Measurements from ENCODE around the gene RTBDN.
A peak's percentile ranks its signal among the peaks of the same experiment; 100 is the strongest.

Gene RTBDN

DNA sequence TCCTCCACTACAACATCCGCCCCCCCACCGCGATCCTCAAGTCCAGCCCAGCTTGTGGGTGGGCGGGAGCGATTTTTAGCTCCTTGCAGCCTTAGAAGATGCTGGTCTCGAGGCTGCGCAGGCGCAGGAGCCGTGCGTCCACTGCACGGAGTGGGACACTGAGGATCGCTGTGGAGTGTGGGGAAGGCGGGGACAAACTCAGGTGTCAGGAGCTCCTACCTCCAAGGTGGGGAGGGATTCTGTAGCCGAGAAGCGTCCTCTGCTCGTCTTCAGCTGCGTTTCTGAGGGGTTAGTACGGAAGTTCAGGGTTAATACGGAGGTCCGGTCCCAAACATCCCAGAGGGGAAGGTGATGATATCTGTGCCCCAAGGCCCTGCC lies at the start of gene RTBDN:
Gene RTBDN, minus strand, starts transcription at position 14 of the 378 bp plus-strand sequence. CDS start 4,600 bp downstream, outside the sequence.
- no peak for DNase-seq (ENCODE audit: low read depth)
- H3K4me3 ChIP-seq (ENCODE audit: low read length) = peak within 1 kb of the TSS; percentile 35
- TF ChIP-seq, protein P1, sequence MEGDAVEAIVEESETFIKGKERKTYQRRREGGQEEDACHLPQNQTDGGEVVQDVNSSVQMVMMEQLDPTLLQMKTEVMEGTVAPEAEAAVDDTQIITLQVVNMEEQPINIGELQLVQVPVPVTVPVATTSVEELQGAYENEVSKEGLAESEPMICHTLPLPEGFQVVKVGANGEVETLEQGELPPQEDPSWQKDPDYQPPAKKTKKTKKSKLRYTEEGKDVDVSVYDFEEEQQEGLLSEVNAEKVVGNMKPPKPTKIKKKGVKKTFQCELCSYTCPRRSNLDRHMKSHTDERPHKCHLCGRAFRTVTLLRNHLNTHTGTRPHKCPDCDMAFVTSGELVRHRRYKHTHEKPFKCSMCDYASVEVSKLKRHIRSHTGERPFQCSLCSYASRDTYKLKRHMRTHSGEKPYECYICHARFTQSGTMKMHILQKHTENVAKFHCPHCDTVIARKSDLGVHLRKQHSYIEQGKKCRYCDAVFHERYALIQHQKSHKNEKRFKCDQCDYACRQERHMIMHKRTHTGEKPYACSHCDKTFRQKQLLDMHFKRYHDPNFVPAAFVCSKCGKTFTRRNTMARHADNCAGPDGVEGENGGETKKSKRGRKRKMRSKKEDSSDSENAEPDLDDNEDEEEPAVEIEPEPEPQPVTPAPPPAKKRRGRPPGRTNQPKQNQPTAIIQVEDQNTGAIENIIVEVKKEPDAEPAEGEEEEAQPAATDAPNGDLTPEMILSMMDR (conservative IDR thresholded peaks at IDR 0.05; ENCODE audit: low read depth, low read length) = no peak

DNA sequence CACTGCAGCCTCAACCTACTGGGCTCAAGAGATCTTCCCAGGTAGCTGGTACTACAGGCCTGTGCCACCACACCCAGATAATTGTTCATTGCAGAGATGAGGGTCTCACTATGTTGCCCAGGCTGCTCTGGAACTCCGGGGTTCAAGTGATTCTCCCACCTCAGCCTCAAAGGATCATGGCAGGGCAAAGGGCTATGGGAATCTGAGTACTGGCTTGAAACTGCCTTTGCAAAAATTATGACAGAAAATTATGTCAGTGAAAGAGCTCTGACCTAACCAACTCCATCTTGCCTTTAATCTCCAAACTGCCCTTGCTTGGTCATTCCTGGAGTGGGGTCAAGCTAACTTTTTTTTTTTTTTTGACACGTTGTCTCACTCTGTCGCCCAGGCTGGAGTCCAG lies 48.2 kb upstream of the RTBDN start:
- no peak overlapping the region for H3K4me3 ChIP-seq (ENCODE audit: low read length)
- TF ChIP-seq, protein P1 (conservative IDR thresholded peaks at IDR 0.05; ENCODE audit: low read depth, low read length) = no peak
- no peak for DNase-seq (ENCODE audit: low read depth)

DNA sequence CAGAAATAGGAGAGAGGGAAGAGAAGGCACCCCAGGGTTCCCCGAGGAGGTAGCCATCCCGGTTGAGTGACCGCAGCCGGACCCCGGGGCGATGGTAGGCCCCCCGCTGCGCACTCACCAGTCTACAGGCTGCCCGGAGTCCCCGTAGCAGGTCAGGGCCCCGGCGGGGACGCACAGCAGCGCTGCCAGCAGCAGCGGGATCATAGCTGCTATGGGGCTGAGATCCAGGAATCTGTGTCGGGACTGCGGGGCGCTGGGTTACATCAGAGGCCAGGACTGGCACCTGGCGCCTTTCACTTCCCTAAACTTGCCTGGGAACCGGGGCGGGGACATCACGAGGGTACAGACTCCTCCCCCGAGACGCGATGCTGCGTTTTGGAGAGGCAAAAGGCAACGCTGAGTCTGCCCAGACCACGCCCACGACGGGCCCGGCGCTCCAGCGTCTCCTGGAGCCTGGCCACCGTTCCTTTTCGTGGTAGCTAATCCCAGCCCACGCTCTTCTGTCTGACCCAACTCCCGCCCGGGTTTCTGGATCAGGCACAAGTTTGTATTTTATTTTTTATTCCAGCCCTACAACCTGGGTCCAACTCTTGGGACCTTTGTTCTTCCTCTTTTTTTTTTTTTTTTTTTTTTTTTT lies 46.9 kb upstream of the RTBDN start, which contains the start of gene DNASE2:
Gene DNASE2, minus strand, starts transcription at position 278 of the 637 bp plus-strand sequence. Its CDS starts 74 bp downstream, at position 204.
- H3K4me3 ChIP-seq (ENCODE audit: low read length) = peak within 1 kb of the TSS; percentile 80
- TF ChIP-seq, protein P1 (conservative IDR thresholded peaks at IDR 0.05; ENCODE audit: low read depth, low read length) = no peak
- peak; percentile 79 for DNase-seq (ENCODE audit: low read depth)

DNA sequence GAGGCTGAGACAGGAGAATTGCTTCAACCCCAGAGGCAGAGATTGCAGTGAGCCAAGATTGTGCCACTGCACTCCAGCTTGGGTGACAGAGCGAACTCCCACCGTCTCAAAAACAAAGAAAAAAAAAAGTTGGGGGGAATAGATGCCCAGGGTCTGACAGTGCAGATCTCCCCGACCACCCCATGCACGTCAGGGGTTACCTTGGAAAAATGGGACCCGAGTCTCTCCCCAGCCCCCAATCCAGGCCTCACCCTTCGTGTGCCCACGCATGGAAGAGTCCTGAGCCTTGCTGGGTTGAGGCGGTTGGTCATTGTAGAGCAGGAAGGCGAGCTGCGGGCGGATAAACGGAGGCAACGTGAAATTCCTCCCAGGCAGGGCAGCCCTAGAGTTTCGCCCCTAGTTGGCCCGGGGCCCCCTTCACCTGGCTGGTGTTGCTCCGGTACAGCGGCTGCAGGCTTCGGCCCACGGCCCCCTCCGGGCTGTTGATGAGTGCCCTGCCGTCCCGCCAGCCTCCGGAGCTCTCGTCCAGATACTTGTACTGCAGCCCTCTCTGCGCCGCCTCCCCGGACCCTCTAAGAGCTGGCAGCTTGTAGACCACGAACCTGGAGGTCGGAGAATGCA lies 46.3 kb upstream of the RTBDN start:
- TF ChIP-seq, protein P1 (conservative IDR thresholded peaks at IDR 0.05; ENCODE audit: low read depth, low read length) = no peak
- peak overlapping the region; percentile 80 for H3K4me3 ChIP-seq (ENCODE audit: low read length)
- no peak for DNase-seq (ENCODE audit: low read depth)

DNA sequence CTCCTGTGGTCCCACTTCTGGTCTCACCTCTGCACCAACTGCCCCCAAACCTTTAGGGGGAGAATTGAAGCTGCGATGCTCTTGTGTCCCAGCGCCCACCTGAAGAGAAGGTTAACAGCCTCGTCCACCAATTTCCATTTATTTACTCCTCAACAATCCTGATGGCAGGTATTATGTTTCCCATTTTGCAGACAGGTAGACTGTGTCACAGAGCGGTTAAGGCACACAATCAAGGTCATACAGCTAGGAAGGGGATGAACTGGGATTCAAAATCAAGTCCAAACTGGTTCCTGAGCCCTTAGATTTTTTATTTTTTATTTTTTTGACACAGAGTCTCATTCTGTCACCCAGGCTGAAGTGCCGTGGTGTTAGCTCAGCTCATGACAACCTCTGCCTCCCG lies 40.7 kb upstream of the RTBDN start:
- no peak overlapping the region for H3K4me3 ChIP-seq (ENCODE audit: low read length)
- DNase-seq (ENCODE audit: low read depth) = no peak
- TF ChIP-seq, protein P1 (conservative IDR thresholded peaks at IDR 0.05; ENCODE audit: low read depth, low read length) = no peak

DNA sequence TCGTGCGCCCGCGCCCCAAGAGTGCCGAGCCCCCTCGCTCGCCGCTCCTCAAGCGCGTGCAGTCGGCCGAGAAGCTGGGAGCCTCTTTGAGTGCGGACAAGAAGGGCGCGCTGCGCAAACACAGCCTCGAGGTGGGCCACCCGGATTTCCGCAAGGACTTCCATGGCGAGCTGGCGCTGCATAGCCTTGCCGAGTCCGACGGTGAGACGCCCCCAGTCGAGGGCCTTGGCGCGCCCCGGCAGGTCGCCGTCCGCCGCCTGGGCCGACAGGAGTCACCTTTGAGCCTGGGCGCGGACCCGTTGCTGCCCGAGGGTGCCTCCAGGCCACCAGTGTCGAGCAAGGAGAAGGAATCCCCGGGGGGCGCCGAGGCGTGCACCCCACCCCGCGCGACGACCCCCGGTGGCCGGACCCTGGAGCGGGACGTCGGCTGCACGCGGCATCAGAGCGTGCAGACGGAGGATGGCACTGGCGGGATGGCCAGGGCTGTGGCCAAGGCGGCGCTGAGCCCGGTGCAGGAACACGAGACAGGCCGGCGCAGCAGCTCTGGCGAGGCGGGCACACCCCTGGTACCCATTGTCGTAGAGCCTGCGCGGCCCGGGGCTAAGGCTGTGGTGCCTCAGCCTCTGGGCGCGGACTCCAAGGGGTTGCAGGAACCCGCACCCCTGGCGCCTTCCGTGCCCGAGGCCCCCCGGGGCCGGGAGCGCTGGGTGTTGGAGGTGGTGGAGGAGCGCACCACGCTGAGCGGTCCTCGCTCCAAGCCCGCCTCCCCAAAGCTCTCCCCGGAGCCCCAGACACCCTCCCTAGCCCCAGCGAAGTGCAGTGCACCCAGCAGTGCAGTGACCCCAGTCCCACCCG lies 39.7 kb upstream of the RTBDN start:
- TF ChIP-seq, protein P1 (conservative IDR thresholded peaks at IDR 0.05; ENCODE audit: low read depth, low read length) = no peak
- no peak overlapping the region for H3K4me3 ChIP-seq (ENCODE audit: low read length)
- DNase-seq (ENCODE audit: low read depth) = no peak
